Measurements from ENCODE around the gene EFCAB14.
A peak's percentile ranks its signal among the peaks of the same experiment; 100 is the strongest.
"Not testable (repeated sequence)": the region's sequence is repeated elsewhere in the genome, so short reads cannot be mapped to it uniquely, and the experiment has no call there.

EFCAB14 gene

DNA sequence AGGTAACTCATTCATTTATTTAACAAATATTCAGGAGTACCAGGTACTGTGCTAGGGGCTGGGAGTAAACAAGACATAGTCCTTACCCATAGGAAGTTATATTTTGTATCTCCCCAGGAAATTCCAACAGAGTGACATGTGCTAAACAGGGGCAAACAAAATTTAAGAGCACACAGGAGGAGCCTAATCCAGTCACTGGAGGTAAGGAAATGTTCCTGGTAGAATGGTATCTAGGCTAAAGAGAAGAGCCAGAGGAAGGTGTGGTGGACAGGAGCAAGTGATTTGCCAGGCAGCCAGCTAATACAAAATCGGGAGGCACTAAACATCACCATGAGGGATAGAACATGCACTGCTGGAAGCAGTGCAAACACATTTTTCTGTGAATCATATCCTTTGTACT lies 36.9 kb downstream of the EFCAB14 start:
- DNase-seq, result no peak

DNA sequence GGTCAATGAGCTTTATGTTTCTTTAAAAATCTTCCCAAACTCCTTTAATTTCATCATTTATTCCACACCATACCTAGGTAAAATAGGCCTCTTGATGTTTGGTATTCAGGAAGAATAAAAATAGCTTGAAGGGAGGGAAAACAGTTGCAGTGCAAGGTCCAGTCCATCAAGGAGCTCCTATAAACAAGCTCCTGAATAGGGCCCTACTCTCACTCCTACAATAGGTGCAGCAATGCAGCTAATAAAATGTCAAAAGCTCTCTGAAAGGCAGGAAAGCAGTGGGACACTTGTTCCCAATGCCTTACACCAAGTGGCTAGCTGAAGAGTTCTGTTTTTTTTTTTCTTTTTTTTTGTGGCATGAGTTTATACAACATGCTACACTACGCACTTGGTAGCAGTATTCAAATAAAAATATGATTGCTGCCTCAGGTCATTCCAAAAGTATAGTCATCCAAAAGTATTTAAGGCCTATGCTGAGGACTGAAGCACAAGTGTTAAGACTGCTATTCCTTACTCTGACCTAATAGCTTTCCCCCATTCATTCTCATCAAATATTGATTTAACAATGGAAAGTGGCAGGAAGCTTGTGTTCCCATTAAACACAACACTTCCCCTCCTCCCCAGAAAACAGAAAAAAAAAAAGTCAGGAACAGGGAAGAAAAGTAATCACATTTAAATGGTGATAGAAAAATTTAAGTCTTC lies 37.4 kb downstream of the EFCAB14 start:
- DNase-seq, result peak; percentile 1

DNA sequence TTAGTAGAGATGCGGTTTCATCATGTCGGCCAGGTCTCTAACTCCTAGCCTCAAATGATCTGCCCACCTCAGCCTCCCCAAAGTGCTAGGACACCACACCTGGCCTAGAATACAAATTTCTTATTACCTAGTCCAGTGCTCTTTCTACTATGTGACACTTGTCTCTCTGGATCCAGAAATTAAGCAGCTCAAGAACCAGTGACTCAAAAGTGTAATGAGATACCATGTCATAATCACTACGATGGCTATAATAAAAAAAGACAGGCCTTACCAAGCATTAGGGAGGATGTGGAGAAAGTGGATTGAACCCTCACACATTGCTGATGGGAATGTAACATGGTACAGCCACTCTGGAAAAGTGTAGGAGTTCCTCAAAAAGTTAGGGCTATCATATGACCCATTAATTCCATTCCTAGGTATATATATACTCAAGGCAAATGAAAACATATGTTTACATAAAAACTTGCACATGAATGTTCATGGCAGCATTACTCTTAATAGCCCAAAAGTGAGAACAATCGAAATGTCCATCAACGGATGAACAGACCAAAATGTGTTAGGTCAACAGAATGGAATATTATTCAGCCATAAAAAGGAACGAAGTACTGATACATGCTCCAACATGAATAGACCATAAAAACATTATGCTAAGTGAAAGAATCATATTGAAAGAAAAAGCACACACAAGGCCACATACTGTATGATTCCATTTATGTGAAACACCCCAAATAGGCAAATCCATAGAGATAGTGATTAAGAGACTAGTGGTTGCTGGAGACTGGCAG lies 38.9 kb downstream of the EFCAB14 start:
- no peak for DNase-seq

DNA sequence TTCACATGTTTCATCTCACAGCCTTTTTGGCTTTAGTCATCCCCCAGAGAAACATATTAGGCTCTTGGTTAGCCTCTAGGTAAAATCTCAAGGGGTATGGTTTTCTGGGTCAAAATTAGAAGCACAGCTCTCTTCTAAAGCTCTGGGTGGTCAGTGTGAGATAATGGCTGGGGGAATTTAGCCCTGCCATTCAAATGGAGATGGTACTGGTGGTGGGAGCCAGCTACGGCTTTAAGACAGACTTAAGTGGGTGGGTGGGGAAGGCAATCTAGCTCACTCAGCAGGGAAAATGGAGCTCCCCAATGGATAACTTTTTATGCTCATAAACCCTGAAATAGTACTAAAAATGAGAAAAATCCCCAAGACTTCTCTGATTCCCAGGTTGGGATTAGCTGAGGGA lies 41.6 kb downstream of the EFCAB14 start:
- no peak for DNase-seq

DNA sequence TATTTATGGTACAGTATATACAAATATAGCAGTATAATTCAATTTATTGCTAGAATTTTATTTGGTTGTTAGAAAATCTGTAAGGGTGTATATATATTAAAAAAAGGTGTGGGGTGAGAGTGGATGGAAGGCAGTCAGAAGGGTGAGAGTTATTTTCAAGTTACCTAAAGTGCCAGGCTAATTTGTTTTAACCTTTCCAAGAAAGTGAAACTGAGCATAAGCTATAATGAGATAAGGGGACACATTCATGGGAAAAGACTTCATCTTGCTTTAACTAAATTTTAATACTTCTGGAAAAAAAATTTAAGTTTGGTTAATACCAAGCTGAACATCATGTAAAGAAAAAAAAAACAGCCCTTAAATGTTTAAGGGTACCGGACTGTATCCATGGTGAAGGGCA lies 42.4 kb downstream of the EFCAB14 start:
- no peak for DNase-seq

DNA sequence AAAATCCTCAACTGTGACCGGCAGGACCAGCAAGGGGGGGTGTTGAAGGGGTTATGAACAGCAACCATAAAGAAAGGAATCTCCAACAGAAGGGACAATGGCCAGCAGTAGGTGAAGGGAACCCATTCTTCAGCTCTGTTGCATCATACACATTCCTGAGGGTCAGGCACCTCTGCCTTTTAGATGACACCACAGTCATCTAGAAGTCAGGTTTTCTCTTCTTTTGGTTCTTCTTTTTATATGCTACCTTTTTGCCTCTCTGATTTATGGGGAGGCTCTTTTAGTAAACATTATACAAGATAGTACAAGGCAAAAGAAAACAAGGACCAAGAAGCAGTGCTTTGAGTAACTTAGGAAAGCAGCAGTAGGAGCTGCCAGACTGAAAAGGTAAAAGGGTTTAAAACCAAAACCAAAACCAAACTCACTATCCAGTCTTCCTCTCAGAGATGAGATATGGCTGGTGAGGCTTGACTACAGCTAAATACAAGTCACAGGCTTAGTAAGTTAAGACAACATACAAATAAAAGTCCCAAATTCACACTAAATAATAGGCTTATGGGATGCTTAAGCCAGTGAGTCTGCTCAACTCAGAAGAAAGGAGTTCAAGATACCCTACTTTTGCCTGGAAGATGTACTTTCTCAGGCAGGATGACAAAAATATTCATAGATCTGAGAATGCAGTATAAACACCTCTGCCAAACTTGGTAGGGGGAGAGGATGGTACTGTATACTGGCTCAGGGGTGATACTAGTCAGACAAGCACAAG lies 43.2 kb downstream of the EFCAB14 start:
- DNase-seq, result no peak

DNA sequence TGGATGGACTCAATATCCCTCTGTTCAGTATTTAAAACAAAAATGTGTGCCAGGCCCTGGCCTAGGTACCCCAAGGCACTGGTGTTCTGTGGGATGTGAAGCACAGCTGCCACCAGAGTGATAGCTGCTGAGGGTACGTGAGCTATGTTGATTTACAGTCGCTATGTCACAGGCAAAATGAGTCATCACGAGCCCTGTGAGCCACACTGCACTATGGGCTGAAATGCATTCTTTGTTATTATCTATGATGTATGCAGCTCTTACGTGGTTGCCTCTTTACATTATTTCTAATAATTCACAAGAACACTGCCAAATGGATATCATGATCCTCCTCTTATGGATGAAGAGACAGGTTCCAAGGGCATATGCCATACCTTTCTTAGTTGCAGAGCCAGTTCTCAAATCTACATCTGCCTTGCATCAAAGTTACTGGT lies 45.1 kb downstream of the EFCAB14 start:
- DNase-seq, result no peak

DNA sequence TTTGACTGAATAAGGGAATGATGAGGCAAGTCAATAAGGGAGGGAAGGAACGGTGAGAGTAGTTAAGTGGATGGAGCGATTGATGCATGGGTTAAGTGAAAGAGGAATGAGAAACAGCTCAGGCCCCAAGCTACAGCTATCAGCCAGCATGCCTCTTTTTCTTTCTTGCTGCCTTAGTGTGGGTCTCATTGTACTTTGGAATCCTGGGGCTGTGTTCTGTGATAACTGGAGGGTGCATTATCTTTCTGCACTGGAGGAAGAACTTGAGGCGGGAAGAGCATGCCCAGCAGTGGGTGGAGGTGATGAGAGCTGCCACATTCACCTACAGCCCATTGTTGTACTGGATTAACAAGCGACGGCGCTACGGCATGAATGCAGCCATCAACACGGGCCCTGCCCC lies 46.2 kb downstream of the EFCAB14 start:
- no peak for DNase-seq

DNA sequence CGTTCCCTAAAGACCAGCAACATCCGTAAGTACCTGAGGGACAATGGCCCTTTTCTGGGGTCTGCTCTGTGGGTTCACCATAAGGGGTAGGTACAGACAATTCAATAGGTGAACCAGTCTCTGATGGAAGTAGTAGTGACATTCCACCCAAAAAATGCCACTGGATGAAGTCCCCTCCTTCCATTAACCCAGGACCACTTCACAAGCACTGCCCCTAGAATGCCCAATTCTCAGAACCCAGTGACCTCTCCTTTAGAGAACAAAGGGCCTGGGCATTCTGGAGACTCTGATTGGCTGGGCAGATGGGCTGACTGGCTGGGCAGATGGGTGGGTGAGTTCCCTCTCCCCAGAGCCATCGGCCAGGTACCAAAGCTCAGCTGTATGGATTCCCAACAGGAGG lies 47.4 kb downstream of the EFCAB14 start, which contains the start of gene TEX38:
Gene TEX38 (plus strand): TSS at position 301 of the 400 bp plus-strand sequence. CDS start 81 bp downstream, at position 382.
- DNase-seq, result no peak

DNA sequence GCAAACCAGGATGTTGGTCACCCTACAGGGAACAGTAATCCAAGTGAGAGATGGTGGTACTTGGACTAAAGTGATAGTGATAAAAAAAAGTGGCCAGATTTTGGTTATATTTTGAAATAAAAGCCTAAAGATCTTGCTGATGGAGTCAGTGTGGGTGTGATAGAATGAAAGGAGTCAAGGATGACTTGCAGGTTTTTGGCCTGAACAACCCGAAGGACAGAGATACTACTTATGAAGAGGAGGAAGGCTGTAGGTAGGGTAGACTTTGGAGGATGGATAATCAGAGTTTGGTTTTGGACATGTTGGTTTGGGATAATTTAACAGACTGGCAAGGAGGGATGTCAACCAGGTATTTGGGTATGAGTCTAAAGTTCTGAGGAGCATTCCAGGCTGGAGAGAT lies 48.8 kb downstream of the EFCAB14 start:
- DNase-seq, result no peak

DNA sequence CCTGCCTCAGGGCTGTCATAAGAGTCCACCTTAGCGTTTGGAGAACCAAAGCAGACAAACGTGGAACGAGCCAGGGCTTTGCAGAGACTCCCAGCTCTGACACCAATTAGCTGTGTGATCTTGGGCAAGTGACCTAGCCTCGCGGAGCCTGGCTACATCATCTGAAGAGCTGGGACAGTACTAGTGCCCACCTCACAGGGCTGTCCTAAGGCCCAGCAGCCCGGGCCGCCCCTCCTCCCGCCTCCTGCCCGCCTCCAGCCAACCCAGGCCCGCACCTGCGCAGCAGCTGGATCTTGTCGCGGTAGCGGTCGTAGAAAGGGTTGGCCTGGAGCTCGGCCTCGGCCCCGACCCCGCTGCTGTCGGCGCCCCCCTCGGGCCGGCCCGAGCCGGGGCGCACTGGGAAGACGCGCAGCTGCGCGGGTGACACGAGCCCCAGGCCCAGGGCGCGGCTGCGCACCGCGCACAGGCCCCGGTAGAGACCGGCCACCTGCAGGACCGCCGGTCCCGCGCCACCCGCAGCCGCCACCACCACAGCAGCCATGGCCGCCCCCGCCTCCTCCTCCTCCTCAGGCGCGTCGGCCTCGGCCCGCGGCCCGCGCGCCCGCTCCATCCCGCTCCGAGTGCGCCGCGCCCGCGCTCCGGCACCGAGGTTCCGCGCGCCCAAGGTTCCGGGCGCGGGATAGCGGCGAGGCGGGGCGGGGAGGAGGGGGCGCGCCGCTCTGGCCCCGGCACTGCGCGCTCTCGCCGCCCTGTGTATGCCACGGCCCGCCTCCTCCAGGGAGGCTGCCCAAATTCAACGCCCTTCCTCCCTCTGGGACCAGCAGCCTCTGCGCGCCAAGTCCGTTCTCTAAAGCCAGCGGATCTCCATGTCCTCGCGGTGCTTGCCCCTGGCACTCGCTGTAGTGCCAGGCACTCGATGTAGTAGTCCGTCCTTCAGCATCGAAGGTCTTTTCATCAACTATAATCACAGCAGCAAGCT lies 50.8 kb downstream of the EFCAB14 start, which contains the start of gene ATPAF1:
Gene ATPAF1 (minus strand): TSS at position 583 of the 979 bp plus-strand sequence. CDS start 42 bp downstream, at position 541.
- peak; percentile 66 for DNase-seq

DNA sequence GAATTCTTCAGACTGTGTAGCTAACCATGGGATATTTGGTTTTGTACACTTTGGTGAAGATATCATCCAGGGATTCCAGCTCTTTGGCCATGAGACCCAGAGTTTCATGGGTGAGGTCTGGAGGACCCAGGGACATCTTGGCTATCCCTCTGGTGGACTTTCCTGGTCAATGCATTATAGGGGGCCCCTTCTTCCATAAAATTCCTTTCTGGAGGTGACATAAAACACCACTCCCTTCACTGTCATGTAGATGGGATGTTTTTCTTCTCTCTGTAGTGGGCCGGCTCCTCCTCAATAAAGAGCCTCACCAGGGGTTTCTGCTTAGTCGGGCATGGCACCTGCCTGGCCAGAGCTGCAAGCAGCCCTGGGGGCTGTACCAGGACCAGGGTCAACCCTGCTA lies 52.9 kb downstream of the EFCAB14 start:
- no peak for DNase-seq

DNA sequence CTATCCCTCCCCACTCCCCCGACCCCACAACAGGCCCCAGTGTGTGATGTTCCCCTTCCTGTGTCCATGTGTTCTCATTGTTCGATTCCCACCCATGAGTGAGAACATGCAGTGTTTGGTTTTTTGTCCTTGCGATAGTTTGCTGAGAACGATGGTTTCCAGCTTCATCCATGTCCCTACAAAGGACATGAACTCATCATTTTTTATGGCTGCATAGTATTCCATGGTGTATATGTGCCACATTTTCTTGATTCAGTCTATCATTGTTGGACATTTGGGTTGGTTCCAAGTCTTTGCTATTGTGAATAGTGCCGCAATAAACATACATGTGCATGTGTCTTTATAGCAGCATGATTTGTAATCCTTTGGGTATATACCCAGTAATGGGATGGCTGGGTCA lies 56.0 kb downstream of the EFCAB14 start:
- not testable (repeated sequence) for DNase-seq

DNA sequence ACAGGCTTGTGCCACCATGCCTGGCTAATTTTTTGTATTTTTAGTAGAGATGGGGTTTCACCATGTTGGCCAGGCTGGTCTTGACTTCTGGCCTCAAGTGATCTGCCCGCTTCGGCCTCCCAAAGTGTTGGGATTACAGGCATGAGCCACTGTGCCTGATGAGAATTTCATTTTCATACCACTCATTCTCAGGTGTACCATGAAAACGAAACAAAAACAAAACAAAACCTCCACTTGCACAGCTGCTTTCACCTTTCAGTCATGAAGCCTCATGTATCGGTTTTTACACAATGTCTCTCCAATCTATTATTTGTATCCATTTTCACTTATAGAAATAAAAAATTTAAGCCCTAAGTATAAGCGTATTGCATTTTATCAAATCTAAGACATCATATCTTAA lies 58.8 kb downstream of the EFCAB14 start:
- DNase-seq, result not testable (repeated sequence)

DNA sequence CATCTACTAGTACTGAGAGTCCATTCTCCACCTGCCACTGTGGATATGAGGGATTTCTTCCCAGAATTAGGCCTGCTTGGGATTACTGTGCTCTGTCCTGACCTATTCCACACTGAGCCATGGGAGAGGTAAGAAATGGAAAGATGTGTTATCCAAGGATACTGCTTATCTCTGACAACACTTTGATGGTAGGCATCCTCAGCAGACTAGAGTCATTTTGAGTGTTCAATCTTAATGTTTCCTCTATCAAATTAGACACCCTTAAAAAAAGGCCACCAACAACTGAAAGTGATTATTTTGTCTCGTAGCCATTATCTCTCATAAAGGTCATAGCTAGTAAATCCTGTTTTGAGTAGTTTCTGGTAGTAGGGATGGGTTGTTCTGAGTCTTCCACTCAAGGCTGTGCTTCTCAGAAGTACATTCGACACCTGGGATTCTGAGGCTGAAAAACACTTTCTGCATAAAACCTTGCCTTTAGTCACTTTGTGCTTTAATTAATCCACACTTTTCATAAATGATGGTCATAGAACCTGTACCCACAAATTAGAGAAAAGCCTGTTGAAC lies 59.5 kb downstream of the EFCAB14 start:
- DNase-seq, result no peak

DNA sequence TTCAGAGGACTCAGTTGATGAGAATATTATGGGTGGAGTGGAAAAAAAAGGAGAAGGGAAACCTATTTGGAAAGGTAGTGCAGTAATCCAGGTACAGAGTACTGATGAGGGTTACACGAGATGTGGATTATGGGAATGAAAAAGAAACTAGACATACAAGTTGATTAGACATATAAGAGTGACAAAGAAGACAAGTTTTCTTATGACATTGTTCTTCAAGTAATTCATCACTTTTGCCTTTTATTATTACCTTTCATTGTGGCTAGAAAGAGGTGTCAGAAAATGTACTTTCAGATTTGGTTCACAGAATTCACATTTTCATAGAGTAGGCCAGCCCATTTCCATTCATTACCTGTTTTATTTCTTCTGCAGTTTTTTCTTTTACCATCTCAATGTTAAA lies 61.1 kb downstream of the EFCAB14 start:
- no peak for DNase-seq

DNA sequence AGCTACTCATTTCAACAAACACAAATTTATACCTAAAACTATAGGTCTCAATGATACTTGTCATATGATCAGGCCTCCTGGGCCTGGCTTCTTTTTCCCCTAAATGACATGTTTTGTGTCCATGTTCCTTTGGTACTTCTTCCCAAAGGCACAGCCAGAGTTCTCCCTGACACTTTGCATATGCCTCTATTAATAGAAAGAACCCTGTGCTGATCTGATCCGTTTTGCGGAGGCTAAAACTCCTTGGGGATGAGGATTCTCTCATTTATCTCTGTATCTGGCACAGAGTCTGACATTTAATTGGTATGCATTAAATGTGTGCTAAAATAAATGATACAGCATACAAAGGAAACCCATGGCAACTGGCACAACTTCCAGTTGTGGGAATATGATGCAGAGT lies 62.3 kb downstream of the EFCAB14 start:
- DNase-seq, result no peak

DNA sequence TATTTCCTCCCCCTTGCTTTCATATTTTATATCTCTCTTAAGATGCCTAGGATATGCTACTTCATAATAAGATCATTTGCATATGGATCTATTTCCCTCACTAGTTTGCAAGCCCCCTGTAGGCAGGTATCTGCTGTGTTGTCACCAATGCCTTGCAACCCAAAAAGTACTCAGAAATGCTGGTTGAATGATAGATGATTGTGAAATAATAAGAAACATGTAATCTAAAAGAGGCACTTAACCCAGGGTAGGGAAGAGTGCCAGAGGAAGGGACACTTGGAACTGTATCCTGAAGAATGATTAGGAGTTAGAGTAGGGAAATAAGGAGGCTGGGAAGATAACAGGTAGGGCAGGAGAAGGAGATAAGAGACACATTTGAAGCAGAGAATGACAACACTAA lies 63.1 kb downstream of the EFCAB14 start:
- no peak for DNase-seq

DNA sequence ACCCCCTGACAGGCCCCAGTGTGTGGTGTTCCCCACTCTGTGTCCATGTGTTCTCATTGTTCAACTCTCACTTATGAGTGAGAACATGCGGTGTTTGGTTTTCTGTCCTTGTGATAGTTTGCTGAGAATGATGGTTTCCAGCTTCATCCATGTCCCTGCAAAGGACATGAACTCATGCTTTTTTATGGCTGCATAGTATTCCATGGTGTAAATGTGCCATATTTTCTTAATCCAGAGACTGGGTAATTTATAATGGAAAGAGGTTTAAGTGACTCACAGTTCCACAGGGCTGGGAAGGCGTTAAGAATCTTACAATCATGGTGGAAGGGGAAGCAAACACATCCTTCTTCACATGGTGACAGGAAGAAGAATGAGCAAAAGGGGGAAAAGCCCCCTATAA lies 64.2 kb downstream of the EFCAB14 start:
- not testable (repeated sequence) for DNase-seq

DNA sequence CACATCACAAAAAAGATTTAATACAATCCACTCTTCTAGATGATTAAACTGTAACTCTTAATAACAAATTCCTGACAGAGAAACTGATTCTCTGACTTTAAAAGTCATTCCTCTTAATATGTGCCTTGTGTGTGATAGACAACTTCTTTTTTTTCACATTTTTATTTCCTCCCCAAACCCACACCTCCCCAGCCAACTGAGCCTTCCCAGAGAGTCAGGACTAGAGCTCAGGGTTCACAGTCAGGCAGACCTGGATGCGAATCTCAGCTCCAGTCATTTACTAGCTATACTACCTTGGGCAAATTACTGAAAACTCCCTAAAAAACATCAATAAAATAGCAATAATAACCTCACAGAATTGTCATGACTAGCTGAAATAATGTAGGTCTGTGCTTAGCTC lies 64.9 kb downstream of the EFCAB14 start:
- DNase-seq, result no peak

DNA sequence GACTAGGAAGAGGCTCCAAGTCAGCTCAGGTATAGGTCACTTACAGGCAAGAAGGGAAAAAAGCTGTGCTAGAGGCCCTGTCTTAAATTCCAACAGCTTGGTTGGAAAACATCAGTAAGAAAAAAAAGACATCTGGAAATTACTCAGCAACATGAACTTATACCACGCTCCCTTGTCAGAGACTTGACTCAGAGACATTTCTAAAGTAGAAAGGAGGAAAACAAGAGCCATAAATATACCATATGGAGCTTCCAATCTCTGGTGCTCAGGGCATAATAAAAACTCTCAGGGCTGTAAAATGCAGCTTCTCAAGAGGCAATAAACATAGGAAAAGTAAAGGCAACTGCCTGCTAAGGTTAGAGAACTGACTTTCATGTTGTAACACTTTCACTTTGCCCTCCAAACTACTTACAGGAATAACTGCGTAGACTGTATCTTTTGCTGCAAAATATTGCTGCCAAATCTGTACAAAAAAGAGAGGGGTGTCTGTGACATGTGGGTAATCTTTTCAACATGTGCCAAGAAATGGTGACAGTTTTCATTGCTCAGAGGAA lies 65.4 kb downstream of the EFCAB14 start:
- no peak for DNase-seq
